ENCODE measurements around the gene BRD2.

BRD2 gene

GRCh38 chr6:32950010-32950409, 18.4 kb upstream of the BRD2 start:
- no peak for DNase-seq

- no peak for DNase-seq
Observed at GRCh38 chr6:32950449-32950848, 17.9 kb upstream of the BRD2 start.

DNA sequence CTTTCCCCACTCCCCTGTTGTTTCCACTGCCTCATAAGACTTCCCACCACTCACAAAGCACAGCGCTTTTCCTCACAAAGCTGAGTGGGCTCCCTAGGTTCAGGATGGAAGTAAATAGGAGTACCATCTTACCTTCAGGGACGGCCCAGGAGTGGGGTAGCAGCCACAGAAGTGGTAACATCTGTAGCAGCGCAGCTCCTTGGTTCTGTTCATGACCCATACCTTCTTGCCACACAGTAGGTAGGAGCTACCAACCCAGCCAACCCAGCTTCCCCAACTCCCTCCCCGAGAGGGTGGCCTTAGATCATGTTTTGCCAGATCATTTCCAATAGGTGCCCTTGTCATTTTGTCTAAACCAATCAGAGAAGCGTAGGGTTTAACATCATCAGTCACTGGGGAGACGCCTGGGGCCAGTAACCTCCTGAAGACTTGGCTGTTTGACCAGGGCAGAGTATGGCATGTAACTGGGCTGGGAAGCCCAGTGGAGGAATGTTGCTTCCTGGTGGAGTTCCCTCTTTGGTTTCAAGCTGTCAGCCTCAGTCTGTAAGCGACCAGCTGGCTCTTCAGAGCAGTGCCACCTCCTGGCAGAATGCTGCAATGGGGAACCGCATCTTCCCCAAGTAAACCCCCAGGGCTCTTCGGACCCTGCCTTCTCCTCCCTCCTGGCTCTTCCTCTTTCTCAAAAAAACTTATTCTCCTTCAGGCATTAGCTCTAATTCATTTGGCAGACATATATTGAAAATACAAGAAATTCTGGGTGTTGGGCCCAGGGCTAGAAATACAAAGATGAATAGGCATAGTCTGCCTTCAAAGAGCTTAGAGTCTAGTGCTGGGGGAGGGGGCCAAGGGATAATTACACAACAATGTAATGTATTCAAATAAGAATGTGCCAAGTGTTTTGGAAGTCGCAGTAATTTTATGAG, 15.3 kb upstream of the BRD2 start, which contains the start of gene HLA-DMA:
TSS of gene HLA-DMA (minus strand) at position 281 of the 923 bp plus-strand sequence. CDS start at position 220, 61 bp downstream.
- DNase-seq = peak; percentile 89

DNA sequence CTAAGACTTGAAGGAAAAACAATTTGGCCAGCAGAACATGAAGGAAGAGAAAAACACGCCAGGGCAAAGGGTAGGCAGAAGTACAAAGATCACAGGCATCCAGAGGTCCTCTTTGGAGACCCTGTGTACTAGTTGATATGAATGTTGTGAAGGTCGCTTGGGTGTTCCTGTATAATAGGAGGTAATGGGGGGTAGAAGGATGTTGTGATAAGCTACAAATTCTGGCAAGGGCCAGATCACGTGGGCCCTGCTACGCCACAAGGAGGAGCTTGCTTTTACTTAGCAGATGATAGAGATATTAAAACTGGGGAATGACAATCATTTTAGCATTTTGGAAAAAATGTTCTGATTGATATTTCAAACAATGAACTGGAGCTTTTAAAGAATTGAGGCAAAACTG, 14.6 kb upstream of the BRD2 start:
- no peak for DNase-seq

DNA sequence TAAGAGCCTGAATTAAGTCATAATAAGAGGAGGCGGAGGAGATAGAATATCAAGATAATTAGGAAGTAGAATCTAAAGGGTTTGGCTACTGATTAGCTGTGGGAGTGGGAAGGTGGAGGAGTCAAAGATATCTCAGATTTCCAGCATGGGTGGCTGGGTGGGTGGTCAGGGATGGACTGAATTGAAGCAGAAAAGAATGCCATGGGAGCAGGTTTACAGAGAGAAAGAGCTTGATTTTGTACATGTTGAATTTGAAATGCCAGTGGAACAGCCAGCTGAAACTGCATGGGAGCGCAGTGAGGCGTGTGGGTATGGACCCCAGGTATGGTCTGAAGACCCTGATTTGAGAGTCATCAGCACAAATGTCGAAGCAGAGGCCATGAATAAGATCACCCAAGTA, 14.1 kb upstream of the BRD2 start:
- no peak for DNase-seq

DNA sequence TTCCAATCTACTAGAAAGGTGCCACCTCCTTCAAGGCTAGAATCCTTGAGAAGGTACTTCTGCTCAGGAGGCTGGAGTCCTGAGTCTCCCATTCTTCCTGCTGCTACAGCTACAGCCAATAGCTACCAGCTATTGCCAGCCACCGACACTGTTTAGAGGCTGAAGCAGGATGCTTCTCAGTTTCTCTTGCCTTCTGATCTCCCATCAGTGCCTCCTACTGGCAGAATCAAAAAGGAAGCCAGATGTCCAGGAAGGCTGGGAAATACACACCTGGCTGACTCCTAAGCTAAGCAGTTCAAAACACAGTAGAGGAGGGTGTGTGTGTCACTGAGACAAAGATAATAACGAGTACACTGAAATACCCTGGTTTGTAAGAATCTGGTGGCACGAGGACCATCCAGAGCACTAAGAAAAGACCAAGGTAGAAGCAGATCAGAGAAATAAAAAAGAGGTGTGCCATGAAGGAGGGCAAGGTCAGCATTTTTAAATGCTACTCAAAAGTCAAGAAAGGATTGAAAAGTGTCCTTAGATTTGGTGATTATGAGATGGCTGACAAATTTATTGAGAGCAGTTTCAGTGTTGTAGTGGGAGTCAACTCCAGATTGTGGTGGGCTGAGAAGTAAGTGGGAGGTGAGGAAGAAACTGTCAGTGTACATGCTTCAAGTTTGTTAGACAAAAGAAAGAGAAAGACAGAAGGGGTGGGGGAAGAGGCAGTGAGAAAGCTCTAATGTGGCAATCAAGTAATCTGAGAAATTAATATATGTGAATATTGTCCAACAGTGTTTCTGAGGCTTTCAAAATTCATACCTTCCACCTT, 13.2 kb upstream of the BRD2 start:
- peak; percentile 68 for DNase-seq

DNA sequence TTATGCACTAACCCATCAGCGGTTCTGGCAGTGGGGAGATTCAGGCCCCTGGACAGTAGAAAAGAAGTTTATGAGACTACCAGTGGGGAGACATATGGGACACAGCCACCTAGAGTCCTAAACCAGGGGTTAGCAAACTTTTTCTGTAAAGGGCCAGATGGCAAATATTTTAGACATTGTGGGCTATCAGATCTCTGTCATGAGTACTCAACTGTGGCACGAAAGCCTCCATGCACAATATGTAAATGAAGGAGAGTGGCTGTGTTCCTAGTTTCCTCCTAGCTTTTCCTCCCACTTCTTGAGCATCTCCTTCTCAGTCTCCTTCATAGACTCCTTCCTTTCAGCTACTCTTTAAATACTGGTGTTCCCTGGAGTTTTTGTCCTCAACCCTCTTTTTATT, 12.2 kb upstream of the BRD2 start:
- no peak for DNase-seq

- no peak for DNase-seq
Observed at GRCh38 chr6:32960563-32960962, 7.8 kb upstream of the BRD2 start.

- no peak for DNase-seq
Observed at GRCh38 chr6:32962213-32962826, 6.1 kb upstream of the BRD2 start.

DNA sequence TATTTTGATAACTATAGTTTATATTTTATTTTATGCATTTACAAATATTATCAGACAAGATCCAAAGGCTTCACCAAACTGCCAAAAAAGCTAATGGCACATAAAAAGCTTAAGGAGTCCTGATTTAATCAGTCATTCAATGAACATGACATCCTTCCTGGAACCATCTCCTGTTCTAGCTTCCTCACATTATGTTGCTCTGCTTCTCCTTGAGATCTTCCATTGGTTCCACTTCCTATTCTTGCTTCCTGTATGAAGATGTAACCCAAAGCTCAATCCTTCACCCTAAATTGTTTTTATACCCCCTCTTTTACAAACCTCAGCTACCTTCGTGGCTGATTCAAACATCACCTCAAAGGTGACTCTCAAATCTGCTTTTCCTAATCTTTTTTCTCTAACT, 4.5 kb upstream of the BRD2 start:
- DNase-seq = no peak

DNA sequence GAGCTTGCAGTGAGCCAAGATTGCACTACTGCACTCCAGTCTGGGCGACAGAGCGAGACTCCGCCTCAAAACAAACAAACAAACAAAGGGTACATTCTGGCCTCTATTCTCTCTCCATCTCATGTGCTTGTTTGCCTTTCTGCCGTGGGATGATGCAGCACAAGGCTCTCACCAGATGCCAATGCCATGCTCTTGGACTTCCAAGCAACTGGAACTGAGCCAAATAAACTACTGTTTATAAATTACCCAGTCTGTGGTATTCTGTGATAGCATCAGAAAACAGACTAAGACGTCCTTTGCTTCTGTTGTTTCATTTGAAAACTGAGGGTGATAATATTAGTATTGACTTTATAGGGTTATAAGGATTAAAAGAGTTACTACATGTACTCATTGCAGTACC, 3.6 kb upstream of the BRD2 start:
- peak; percentile 48 for DNase-seq

DNA sequence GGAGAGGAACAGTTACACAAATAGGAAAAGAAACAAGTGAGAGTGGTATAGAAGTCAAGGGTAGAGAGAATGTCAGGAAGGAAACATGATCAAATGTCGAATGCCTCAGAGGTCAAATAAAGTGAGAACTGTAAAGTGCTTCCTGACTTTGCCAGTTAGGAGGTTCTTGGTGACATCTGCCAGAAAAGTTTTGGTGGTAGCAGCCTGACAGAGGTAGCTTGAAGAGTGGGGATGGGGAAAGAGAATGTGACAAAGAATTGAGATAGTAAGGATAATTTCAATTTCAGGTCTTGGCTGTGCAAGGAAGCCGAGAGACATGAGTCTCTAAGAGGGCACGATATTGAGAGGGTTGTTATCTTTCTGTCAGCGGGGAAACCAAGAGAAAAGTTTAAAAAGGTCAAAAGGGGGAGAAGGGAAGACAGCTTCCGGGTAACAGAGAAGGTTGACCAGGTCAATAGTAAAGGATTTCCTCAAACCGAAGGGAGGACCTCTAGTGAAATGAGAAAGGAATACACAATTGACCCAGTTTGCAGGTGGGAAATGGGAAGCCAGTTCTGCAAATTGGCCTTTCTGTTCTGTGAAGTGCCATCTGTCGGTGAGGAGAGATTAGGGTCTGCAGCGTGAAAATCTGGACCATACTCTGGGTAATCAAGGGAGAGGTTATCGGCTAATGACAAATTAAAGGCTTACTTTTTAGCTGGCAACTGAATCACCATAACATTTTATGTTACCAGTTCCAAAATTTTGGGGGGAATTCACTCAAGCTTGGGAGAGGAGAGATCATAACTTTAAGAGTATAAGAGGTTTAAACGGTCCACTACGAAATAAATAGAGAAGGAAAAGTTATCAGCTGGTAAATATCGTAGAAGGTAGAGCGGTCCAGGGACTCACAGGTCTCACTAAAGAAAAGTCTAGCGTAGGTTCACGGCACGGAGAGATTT, 973 bp upstream of the BRD2 start:
- peak; percentile 80 for DNase-seq

DNA sequence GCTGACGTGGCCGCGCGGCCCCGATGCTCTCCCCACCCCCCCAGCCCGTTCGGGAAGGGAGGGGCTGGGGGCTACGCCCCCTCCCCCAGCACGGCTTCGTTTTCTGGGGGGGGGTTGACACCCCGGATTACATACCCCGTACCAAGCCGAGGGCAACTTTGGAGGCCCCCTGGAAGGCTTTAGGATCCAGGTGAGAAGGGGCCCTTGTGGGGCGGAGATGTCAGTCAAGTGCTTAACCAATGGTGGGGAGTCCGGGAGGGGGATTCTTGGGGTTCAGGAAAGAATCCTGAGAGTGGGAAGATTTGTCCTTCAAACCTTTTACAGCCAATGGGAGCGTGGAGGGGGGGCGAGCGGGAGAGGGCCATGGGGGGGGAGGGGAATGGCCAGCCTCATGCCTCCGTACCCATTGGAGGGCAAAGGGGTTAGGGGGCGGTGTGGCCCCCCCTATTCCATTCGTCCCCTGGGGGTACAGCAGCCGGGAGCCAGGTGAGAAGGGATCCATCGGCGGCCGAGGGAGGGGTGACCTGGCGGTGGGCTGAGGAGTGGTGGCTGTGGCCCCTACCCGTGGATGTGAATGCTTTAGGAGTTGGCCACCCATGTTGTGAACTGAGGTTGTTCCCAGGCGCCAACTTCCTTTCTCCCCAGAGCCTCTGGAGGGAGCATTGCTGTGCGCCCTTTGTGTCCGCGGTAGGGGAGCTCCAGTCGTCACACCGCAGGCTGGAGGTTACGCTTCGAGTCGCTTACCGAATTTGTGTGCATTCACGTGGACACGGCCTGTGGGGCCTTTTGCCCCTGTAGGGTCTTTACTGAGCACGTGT, 682 bp downstream of the BRD2 start:
- peak; percentile 89 for DNase-seq

DNA sequence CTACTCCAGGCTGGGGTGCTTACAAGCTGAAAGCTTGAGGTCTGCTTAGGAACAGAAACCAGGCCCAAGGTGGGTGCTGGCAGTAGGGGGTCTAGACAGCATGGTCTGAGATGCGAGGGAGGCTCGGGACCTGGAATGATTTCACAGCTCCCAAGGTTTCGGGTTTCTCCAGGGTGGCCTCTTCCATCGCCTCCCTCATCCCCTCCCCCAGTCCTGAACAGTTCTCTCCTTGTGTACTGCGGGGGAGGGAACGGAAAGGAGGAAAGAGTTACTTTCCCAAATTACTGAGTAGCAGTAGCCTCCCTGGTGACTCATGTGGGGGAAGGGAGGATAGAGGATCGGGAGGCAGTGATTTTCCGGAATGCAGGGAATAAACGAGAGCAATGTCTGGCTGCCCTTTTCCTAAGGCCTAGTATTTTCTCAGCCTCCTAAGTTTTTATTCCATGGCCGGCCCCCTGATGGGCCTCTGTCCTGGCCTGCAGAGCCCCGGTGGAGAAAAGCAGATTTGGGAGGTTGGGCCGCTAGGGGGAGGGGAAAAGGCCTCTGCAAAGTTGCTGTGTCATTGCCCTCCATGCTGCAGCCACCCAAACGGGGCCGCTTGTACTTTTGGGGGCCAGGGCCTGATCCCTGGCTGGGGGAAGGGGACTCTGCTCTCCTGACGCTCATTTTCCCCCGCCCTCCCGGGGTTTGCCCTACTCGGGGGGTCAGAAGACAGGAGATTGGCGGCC, 1.5 kb downstream of the BRD2 start:
- DNase-seq = peak; percentile 91

- peak; percentile 92 for DNase-seq
Observed at GRCh38 chr6:32970413-32971241, 2.2 kb downstream of the BRD2 start.

DNA sequence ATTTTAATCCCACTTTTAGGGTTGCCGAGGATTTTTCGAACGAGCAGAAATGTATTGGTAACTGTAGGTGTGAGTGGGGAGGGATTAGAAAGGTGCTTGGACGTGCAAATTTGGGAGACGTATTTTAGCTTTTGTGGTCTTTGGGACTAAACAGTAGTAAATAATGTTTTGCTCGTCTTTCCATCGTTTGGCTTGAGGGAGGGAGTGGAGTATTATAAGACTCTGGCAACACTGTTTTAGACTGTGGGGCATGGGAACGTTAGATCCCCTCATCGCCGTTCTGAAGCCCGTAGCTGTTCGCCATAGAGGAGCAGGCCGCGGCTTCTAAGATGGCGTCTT, 2.8 kb downstream of the BRD2 start:
- DNase-seq = no peak

GRCh38 chr6:32971581-32972352, 3.4 kb downstream of the BRD2 start:
- peak; percentile 100 for DNase-seq

DNA sequence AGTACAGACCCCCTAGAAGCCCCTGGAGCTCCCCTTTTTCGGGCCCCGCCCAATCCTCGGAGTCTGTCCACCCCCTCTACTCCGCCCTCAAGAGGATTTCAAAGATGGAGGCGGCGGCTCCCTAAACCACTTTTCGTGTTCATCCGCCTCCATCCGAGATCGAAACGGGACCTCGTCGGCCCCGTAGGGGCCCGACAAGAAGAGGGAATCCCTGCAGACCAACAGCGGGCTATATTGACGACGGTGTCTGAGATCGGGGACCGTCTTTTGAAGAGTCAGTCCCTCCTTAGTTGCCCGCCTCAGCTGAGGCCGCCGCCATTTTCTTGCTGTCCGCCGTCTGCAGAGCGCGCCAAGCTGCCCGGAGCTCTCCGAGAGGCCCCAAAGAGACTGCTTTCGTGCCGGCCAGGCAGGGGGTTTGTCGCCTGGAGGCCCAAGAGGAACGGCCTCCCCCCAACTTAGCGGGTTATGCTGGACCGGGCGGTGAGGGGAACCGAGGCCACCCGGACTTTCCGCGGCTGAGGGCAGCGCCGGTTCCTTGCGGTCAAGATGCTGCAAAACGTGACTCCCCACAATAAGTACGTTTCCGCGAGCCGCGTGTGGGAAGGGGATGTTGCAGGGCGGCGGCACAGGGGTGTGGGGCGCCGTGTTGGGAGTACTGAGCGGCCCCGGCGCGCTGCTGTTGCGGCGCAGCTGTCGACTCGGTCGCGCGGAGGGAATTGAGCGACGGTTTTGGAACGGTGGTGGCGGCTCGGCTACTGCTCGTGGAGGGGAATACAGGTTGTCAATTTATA, 4.2 kb downstream of the BRD2 start:
- DNase-seq = peak; percentile 77

Data from DMS53 (cell line).